Adrenal gland (tissue), 5 donors: ENCODE measurements around the gene VSIG4.

Experiments
- POLR2A ChIP-seq, 2 donors: fragments of 450-650 bp; IDR thresholded peaks; one replicate each; pipeline ENCODE4 v1.6.1; 2017; ENCODE audit warnings: antibody characterized with exemption in 2 of 2, mild to moderate bottlenecking in 2 of 2, moderate library complexity in 1 of 2
- TF ChIP-seq, protein P1 (sequence below), 6 experiments: fragments of 450-650 bp in 4 of 6; fragments of 200-600 bp in 2 of 6; sonication (generic) in 1 of 6; IDR thresholded peaks; 1 replicate in 5 of 6; 2 replicates in 1 of 6; pipeline versions ENCODE4 v1.5.1 to v1.8.0; 2016 to 2021; ENCODE audit warnings: antibody characterized with exemption in 6 of 6, mild to moderate bottlenecking in 2 of 6, moderate library complexity in 1 of 6
- donor health status: DM: no; HTN: no; CAD: no.

DNA sequence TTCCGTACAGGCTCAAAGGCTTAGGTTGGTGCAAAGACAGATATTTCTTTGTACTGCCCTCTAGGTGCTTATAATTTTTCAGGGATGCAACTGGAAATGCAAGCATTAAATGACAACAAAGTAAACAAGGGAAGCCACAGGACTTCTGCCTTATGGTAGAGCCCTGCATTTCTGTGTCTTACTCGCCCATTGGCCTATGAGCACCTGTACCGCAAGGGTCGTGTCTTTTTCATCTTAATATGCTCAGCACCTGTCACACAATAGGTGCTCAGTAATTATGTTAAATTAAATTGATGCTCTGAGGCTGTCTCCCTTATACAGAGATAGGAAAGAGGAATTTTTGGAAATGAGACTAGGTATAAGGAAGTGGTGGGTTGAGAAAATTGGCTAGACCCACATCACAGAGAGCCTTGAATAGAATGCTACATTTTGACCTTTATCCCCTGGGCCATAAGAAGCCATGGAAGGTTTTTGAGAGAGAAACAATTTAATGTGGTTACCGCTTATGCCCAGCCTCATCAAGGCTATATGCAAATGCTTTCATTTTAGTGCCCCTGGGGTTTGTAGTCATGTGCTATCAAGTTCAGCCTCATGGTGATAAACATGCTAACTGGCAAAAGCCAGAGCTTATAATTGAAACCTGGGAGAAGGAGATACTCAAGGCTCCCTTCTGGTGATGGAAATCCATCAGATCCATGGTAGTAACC lies 16.3 kb downstream of the VSIG4 start:
- TF ChIP-seq, protein P1, sequence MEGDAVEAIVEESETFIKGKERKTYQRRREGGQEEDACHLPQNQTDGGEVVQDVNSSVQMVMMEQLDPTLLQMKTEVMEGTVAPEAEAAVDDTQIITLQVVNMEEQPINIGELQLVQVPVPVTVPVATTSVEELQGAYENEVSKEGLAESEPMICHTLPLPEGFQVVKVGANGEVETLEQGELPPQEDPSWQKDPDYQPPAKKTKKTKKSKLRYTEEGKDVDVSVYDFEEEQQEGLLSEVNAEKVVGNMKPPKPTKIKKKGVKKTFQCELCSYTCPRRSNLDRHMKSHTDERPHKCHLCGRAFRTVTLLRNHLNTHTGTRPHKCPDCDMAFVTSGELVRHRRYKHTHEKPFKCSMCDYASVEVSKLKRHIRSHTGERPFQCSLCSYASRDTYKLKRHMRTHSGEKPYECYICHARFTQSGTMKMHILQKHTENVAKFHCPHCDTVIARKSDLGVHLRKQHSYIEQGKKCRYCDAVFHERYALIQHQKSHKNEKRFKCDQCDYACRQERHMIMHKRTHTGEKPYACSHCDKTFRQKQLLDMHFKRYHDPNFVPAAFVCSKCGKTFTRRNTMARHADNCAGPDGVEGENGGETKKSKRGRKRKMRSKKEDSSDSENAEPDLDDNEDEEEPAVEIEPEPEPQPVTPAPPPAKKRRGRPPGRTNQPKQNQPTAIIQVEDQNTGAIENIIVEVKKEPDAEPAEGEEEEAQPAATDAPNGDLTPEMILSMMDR (IDR thresholded peaks at IDR 0.05), result no peak
- TF ChIP-seq POLR2A (IDR thresholded peaks at IDR 0.05), result no peak
